H1 (cell line): ENCODE measurements around the gene MROH7. TPM values are rescaled to one million over a fixed set of nuclear protein-coding genes. Genes with fewer than 3 reads are reported as not detected.
A peak's percentile ranks its signal among the peaks of the same experiment; 100 is the strongest.

Source experiments
- CTCF ChIA-PET: fragments of 300-600 bp; sonication (Branson Sonifier 250); formaldehyde crosslinking; loops from one replicate; lab custom pipeline; 2021; ENCODE audit not compliant: partially characterized antibody; lab: Charles Lee
- POLR2A ChIA-PET: fragments of 300-600 bp; sonication (Branson Sonifier 250); formaldehyde crosslinking; loops from one replicate; lab custom pipeline; 2021; ENCODE audit warnings: inconsistent platforms; ENCODE audit not compliant: partially characterized antibody; lab: Charles Lee
- DNase-seq, 2 experiments: peaks; one replicate each; pipeline versions ENCODE4 v3.0.0 to v3.0.0-alpha.2; 2010 to 2022; ENCODE audit warnings: low spot score in 2 of 2, low read depth in 1 of 2, mixed read lengths in 1 of 2
- FAIRE-seq: peaks from 2 replicates; lab custom pipeline; 2011; peaks lifted over from hg19 to GRCh38; lab: Jason Lieb, UNC
- H2AFZ ChIP-seq: 2 replicates; pipeline ENCODE4 v1.8.1; 2012; ENCODE audit warnings: low read length, inconsistent platforms
- H2AK5ac ChIP-seq: 2 replicates; pipeline ENCODE4 v1.6.1; 2013; ENCODE audit warnings: low read depth, low read length
- H2BK120ac ChIP-seq: replicated peaks from 2 replicates; pipeline ENCODE3; 2013; ENCODE audit warnings: low read depth, low read length, inconsistent platforms
- H2BK12ac ChIP-seq: 2 replicates; pipeline ENCODE4 v1.6.1; 2013; ENCODE audit warnings: low read depth, low read length
- H2BK15ac ChIP-seq: 2 replicates; pipeline ENCODE4 v1.6.1; 2013; ENCODE audit warnings: low read length
- H2BK20ac ChIP-seq: 2 replicates; pipeline ENCODE4 v1.6.1; 2013; ENCODE audit warnings: low read length
- H2BK5ac ChIP-seq: 2 replicates; pipeline ENCODE4 v1.6.1; 2013; ENCODE audit warnings: low read depth, low read length
- H3K14ac ChIP-seq: 2 replicates; pipeline ENCODE4 v1.6.1; 2013; ENCODE audit warnings: inconsistent platforms; ENCODE audit not compliant: insufficient read length
- H3K18ac ChIP-seq: 2 replicates; pipeline ENCODE4 v1.6.1; 2013; ENCODE audit warnings: low read length; ENCODE audit errors: extremely low read depth
- H3K23ac ChIP-seq: 2 replicates; pipeline ENCODE4 v1.6.1; 2013; ENCODE audit warnings: inconsistent platforms; ENCODE audit not compliant: insufficient read length
- H3K23me2 ChIP-seq: 2 replicates; pipeline ENCODE4 v1.6.1; 2013; ENCODE audit warnings: low read depth, low read length
- H3K27ac ChIP-seq: 2 replicates; pipeline ENCODE4 v1.6.1; 2011; ENCODE audit warnings: low read depth, low read length, inconsistent platforms
- H3K27me3 ChIP-seq, 4 experiments: replicated peaks in 1 of 4; 1 replicate in 1 of 4; 2 replicates in 3 of 4; pipeline versions ENCODE4 v1.6.1 to v1.8.1; 2011 to 2013; ENCODE audit warnings: low read length in 3 of 4, mild to moderate bottlenecking in 3 of 4, inconsistent platforms in 2 of 4, mixed read lengths in 2 of 4, moderate library complexity in 1 of 4; ENCODE audit not compliant: control insufficient read depth in 3 of 4, insufficient read depth in 3 of 4; ENCODE audit errors: extremely low read depth in 1 of 4
- H3K36me3 ChIP-seq, 4 experiments: 2 replicates each; pipeline versions ENCODE4 v1.6.1 to v1.8.1; 2011 to 2013; ENCODE audit warnings: mild to moderate bottlenecking in 4 of 4, low read length in 3 of 4, moderate library complexity in 2 of 4, control low read depth in 1 of 4, inconsistent platforms in 1 of 4; ENCODE audit not compliant: insufficient read depth in 4 of 4, control insufficient read depth in 2 of 4
- H3K4ac ChIP-seq: replicated peaks from 2 replicates; pipeline ENCODE3; 2013; ENCODE audit warnings: low read length, low read depth, mixed read lengths, inconsistent platforms; ENCODE audit not compliant: insufficient read length
- H3K4me1 ChIP-seq, 4 experiments: replicated peaks in 1 of 4; 1 replicate in 1 of 4; 2 replicates in 3 of 4; pipeline versions ENCODE4 v1.6.1 to v1.8.1; 2011 to 2013; ENCODE audit warnings: low read length in 3 of 4, inconsistent platforms in 2 of 4, mixed read lengths in 1 of 4; ENCODE audit not compliant: insufficient read depth in 4 of 4, control insufficient read depth in 3 of 4
- H3K4me2 ChIP-seq, 2 experiments: 2 replicates each; pipeline versions ENCODE4 v1.6.1 to v1.8.1; 2011 to 2013; ENCODE audit warnings: low read depth in 2 of 2, low read length in 2 of 2, control low read depth in 1 of 2, inconsistent platforms in 1 of 2, mild to moderate bottlenecking in 1 of 2; ENCODE audit not compliant: insufficient read depth in 1 of 2
- H3K4me3 ChIP-seq, 4 experiments: fragments of 200-600, 300-600 bp in 1 of 4; sonication (generic), shearing (Covaris generic), sonication (Bioruptor Twin) in 1 of 4; 2 replicates each; pipeline versions ENCODE4 v1.5.1 to v1.8.1; 2011 to 2016; ENCODE audit warnings: low read length in 4 of 4, low read depth in 3 of 4, control low read depth in 2 of 4, inconsistent platforms in 2 of 4, mild to moderate bottlenecking in 2 of 4, mixed read lengths in 1 of 4, moderate library complexity in 1 of 4; ENCODE audit not compliant: insufficient read depth in 2 of 4; ENCODE audit errors: extremely low read depth in 1 of 4
- H3K56ac ChIP-seq: replicated peaks from 2 replicates; pipeline ENCODE3; 2013; ENCODE audit warnings: low read depth, mild to moderate bottlenecking, mixed read lengths, low read length, inconsistent platforms; ENCODE audit not compliant: insufficient read length
- H3K79me1 ChIP-seq: 2 replicates; pipeline ENCODE4 v1.6.1; 2013; ENCODE audit warnings: low read depth, low read length, control low read depth
- H3K79me2 ChIP-seq, 2 experiments: 2 replicates each; pipeline versions ENCODE4 v1.6.1 to v1.8.1; 2012 to 2013; ENCODE audit warnings: low read length in 2 of 2, mild to moderate bottlenecking in 2 of 2, inconsistent platforms in 1 of 2; ENCODE audit not compliant: insufficient read depth in 2 of 2, control insufficient read depth in 1 of 2
- H3K9ac ChIP-seq, 4 experiments: replicated peaks in 1 of 4; 1 replicate in 1 of 4; 2 replicates in 3 of 4; pipeline versions ENCODE4 v1.6.1 to v1.8.1; 2011 to 2013; ENCODE audit warnings: low read depth in 3 of 4, low read length in 3 of 4, control low read depth in 2 of 4, mild to moderate bottlenecking in 2 of 4, moderate library complexity in 2 of 4, inconsistent platforms in 1 of 4; ENCODE audit errors: extremely low read depth in 1 of 4
- H3K9me3 ChIP-seq, 2 experiments: 2 replicates each; pipeline versions ENCODE4 v1.6.1 to v1.8.1; 2012 to 2013; ENCODE audit warnings: mild to moderate bottlenecking in 2 of 2, moderate library complexity in 2 of 2, control low read depth in 1 of 2, inconsistent platforms in 1 of 2, low read depth in 1 of 2, low read length in 1 of 2, mixed read lengths in 1 of 2; ENCODE audit not compliant: insufficient read depth in 2 of 2
- H4K20me1 ChIP-seq, 2 experiments: replicated peaks in 1 of 2; 2 replicates each; pipeline versions ENCODE3 to v1.8.1; 2011 to 2013; ENCODE audit warnings: inconsistent platforms in 2 of 2, low read length in 2 of 2, mild to moderate bottlenecking in 1 of 2; ENCODE audit not compliant: insufficient read depth in 2 of 2, control insufficient read depth in 1 of 2
- H4K5ac ChIP-seq: 2 replicates; pipeline ENCODE4 v1.6.1; 2013; ENCODE audit warnings: low read length, low read depth, mixed read lengths, inconsistent platforms; ENCODE audit not compliant: insufficient read length
- H4K8ac ChIP-seq: 2 replicates; pipeline ENCODE4 v1.8.0; 2013; ENCODE audit warnings: mild to moderate bottlenecking, moderate library complexity, low read length, inconsistent platforms; ENCODE audit not compliant: insufficient read depth; ENCODE audit errors: extremely low read depth
- H4K91ac ChIP-seq: replicated peaks from 2 replicates; pipeline ENCODE3; 2013; ENCODE audit warnings: low read length, mixed read lengths, inconsistent platforms; ENCODE audit not compliant: insufficient read length
- ASH2L ChIP-seq: fragments of 200-600, 300-600 bp; sonication (generic); IDR thresholded peaks from one replicate; pipeline ENCODE4 v1.7.1; 2017; ENCODE audit warnings: low read length
- BCL11A ChIP-seq, 2 experiments: IDR thresholded peaks; one replicate each; pipeline ENCODE4 v1.6.1; 2011; ENCODE audit warnings: low read depth in 2 of 2, low read length in 2 of 2, mild to moderate bottlenecking in 2 of 2
- CEBPB ChIP-seq: IDR thresholded peaks from 2 replicates; pipeline ENCODE4 v1.6.1; 2012; ENCODE audit warnings: low read depth, low read length
- PHF8 ChIP-seq: fragments of 200-600 bp; sonication (generic); conservative IDR thresholded peaks from 2 replicates; pipeline ENCODE4 v1.7.1; 2012; ENCODE audit warnings: low read depth, mild to moderate bottlenecking, inconsistent platforms, low read length, moderate library complexity
- POLR2AphosphoS5 ChIP-seq: IDR thresholded peaks from 2 replicates; pipeline ENCODE4 v1.6.1; 2011; ENCODE audit warnings: low read depth, low read length
- RFX5 ChIP-seq: IDR thresholded peaks from 2 replicates; pipeline ENCODE4 v1.6.1; 2011; ENCODE audit warnings: low read depth, low read length, improper control_type of control experiment, borderline replicate concordance
- SAP30 ChIP-seq: fragments of 300-600 bp; sonication (generic); IDR thresholded peaks from 2 replicates; pipeline ENCODE4 v1.7.1; 2012; ENCODE audit warnings: low read length, moderate library complexity, mild to moderate bottlenecking, inconsistent platforms; ENCODE audit not compliant: insufficient read depth, insufficient replicate concordance
- WGBS, 2 experiments: shearing (Covaris generic) in 1 of 2; methylation state at CpG; one replicate each; pipeline versions ENCODE4 v1.1.6 to v1.1.7; 2013 to 2015; ENCODE audit warnings: low lambda C conversion rate in 2 of 2, mixed read lengths in 2 of 2, inconsistent platforms in 1 of 2, low coverage in 1 of 2, missing lambda C conversion rate in 1 of 2; ENCODE audit not compliant: insufficient replicate concordance in 2 of 2, insufficient coverage in 1 of 2, insufficient read length in 1 of 2; ENCODE audit errors: extremely low coverage in 1 of 2, missing lambda C conversion rate in 1 of 2; 5-methylcytosine and 5-hydroxymethylcytosine counted together
- polyA plus RNA-seq, 7 experiments: library from polyadenylated mRNA; depleted of rRNA in 3 of 7; stranded (reverse) in 5 of 7; unstranded in 2 of 7; fragments of >200 nt in 5 of 7; fragments of 200-250 nt in 2 of 7; gene quantifications; 1 replicate in 5 of 7; 2 replicates in 1 of 7; 4 replicates in 1 of 7; pipeline versions ENCODE4 v1.2.1 to v1.2.3, GENCODE V29; 2011 to 2013; ENCODE audit warnings: missing spikeins in 2 of 7, mixed read lengths in 2 of 7
- total RNA-seq: library from RNA; stranded (reverse); fragmentation: NEBNext Ultra II Directional; extraction: Animal tissue kit (Norgen Biotek cat#: 25700); gene quantifications from 2 replicates; pipeline ENCODE4 v1.2.1, GENCODE V29; 2021

Gene MROH7
- total and polyA plus RNA-seq, 2 of the 8 experiments (the other 6 are each of a cell fraction or from before 2014, with no cell fraction given): 0.07 to 0.20 TPM

GRCh38 chr1:54743416-54744226 is 102.0 kb downstream of the MROH7 start:
- Histone ChIP-seq H3K27ac (no peak overlapping the region), H4K91ac (no peak overlapping the region), H3K23ac (no peak overlapping the region), H2AFZ (no peak overlapping the region), H3K4me2 (no peak overlapping the region), H3K4ac (no peak overlapping the region), H4K20me1 (peaks cover 0 to 8% of the 10 kb centered on the region in 2 experiments), H4K8ac (no peak overlapping the region), H3K4me1 (no peaks in the 10 kb centered on the region), H3K36me3 (peaks cover 6 to 24% (median 20%) of the 10 kb centered on the region in 4 experiments; a peak in 7 of 8 replicates), H3K4me3 (no peak overlapping the region), H3K27me3 (no peaks in the 10 kb centered on the region), H3K56ac (no peak overlapping the region), H2BK20ac (no peak overlapping the region), H3K9ac (no peak overlapping the region), H3K14ac (no peak overlapping the region), H2BK12ac (no peak overlapping the region), H2AK5ac (no peak overlapping the region), H2BK15ac (no peak overlapping the region), H3K79me1 (no peaks in the 10 kb centered on the region), H3K9me3 (no peaks in the 10 kb centered on the region), H4K5ac (no peak overlapping the region), H2BK120ac (no peak overlapping the region), H3K18ac (no peak overlapping the region), H3K79me2 (no peaks in the 10 kb centered on the region), H3K23me2 (no peaks in the 10 kb centered on the region), H2BK5ac (no peak overlapping the region)
- POLR2A ChIA-PET: interaction anchor here (0.6 to 1.8 kb wide), 4 partner anchors 28 to 86 kb away, joined by 3 to 5 read pairs (median 4); partner anchors contain the start of gene TTC4
- CTCF ChIA-PET: interaction anchor here (1.7 to 2.3 kb wide), 3 partner anchors 19 to 48 kb away, joined by 4 to 19 read pairs (median 8); partner anchors contain the start of gene TTC4
- WGBS, 2 experiments: 87% methylated on average over 12 of the region's 12 CpGs; no CpG with 5 or more reads in 1 of the 2 experiments
- no peak for TF ChIP-seq CEBPB
- peak; percentile 41 for TF ChIP-seq POLR2AphosphoS5
- TF ChIP-seq ASH2L: no peak
- TF ChIP-seq BCL11A (IDR thresholded peaks at IDR 0.05; ENCODE audit: low read depth in 2 of 2, low read length in 2 of 2): no peak
- TF ChIP-seq PHF8: no peak
- TF ChIP-seq SAP30: no peak
- TF ChIP-seq RFX5: no peak
- FAIRE-seq (no peak), DNase-seq (no peak)
